ENCODE results near the gene ADAM10. TPM values are rescaled to one million over a fixed set of nuclear protein-coding genes. Genes with fewer than 3 reads are reported as not detected.

Gene ADAM10
- total RNA-seq, 1 donor from 2014 or later, result 287 TPM

DNA sequence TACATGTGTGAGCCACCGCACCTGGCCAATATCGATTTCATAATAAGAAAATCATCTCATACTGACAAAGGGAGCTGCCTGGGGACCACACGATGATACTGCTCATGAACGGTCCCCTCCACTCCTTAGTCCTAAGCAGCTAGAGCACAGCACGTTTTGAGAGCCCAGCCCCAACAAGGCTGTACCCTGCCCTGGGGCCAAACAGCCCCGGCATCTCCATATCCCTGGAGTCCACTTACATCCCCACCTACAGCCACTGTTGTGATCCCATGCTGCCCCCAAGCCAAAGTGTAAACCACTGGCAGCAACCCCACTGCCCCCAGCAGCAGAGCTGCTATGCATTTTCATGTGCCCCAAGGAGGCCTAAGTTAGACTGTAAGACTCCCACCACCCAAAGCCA is 52.8 kb downstream of the ADAM10 start:
- H3K9me3 Mint-ChIP-seq (ENCODE audit: unreplicated experiment), result no peaks in the 10 kb centered on the region
- H3K27ac Mint-ChIP-seq (ENCODE audit: unreplicated experiment), result peak overlapping the region; percentile 24
- no peak overlapping the region for H3K4me3 Mint-ChIP-seq (ENCODE audit: unreplicated experiment)
- TF ChIP-seq, protein P1, sequence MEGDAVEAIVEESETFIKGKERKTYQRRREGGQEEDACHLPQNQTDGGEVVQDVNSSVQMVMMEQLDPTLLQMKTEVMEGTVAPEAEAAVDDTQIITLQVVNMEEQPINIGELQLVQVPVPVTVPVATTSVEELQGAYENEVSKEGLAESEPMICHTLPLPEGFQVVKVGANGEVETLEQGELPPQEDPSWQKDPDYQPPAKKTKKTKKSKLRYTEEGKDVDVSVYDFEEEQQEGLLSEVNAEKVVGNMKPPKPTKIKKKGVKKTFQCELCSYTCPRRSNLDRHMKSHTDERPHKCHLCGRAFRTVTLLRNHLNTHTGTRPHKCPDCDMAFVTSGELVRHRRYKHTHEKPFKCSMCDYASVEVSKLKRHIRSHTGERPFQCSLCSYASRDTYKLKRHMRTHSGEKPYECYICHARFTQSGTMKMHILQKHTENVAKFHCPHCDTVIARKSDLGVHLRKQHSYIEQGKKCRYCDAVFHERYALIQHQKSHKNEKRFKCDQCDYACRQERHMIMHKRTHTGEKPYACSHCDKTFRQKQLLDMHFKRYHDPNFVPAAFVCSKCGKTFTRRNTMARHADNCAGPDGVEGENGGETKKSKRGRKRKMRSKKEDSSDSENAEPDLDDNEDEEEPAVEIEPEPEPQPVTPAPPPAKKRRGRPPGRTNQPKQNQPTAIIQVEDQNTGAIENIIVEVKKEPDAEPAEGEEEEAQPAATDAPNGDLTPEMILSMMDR (IDR thresholded peaks at IDR 0.05; ENCODE audit: unreplicated experiment), result no peak
- H3K36me3 Mint-ChIP-seq (ENCODE audit: low read depth, unreplicated experiment), result peaks cover 18% of the 10 kb centered on the region
- no peak for DNase-seq (ENCODE audit: low spot score)
- H3K27me3 Mint-ChIP-seq (ENCODE audit: unreplicated experiment), result no peaks in the 10 kb centered on the region
- H3K4me1 Mint-ChIP-seq (ENCODE audit: unreplicated experiment), result peaks cover 7% of the 10 kb centered on the region

DNA sequence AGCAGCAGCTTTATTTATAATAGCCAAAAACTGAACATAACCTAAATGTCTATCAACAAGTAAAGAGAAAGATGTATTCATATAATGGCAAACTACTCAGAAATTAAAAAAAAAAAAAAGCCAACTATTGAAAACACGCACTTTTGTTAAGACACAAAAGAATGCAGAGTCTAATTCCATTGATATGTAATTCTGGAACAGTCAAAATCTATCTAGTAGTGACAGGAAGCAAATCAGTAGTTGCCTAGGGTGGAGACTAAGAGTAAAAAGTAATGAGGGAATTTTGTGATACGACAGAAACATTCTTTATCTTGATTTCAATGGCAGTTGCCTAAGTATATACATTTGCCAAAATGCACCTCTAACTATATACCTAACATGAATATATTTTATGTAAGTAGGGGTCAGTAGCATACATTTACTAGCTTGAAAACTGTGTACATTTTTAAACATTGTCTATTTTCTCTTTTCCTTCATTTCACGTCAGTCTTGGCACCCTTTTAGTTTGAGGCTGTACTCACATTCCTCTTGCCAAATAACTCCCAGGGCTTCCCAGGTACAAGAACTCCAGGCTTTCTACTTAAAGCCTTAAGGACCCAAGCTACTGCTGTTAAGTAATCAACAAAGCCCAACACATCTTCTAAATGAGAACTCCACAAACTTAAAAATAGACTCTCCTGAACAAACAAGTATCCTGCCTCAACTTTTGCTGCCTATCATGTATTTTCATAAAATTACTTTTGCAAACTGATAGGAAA is 54.7 kb downstream of the ADAM10 start:
- Mint-ChIP-seq H3K4me1 (ENCODE audit: unreplicated experiment) (peaks cover 23% of the 10 kb centered on the region), H3K4me3 (ENCODE audit: unreplicated experiment) (no peak overlapping the region), H3K36me3 (ENCODE audit: low read depth, unreplicated experiment) (peaks cover 16% of the 10 kb centered on the region), H3K27me3 (ENCODE audit: unreplicated experiment) (peaks cover 1% of the 10 kb centered on the region), H3K27ac (ENCODE audit: unreplicated experiment) (no peak overlapping the region), H3K9me3 (ENCODE audit: unreplicated experiment) (no peaks in the 10 kb centered on the region)
- TF ChIP-seq, protein P1 (IDR thresholded peaks at IDR 0.05; ENCODE audit: unreplicated experiment), result no peak
- no peak for DNase-seq (ENCODE audit: low spot score)

DNA sequence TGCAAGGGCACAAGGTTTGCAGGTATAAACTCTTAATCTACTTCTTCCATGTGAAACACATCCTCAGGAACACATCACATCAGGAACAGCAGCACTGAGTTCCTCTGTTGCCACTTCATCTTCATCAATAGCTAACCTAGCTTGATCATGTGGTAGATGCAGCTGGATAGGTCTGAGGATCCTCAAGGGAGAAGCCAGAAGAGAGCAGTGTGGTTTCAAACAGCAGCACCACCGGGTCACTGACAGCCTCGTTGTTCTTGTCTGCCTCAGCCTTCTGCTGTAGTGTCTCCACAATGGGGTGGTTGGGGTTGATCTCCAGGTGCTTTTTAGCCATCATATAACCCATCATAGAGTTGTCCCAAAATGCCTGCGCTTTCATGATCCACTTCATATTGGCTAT is 58.8 kb downstream of the ADAM10 start:
- no peak overlapping the region for H3K27ac Mint-ChIP-seq (ENCODE audit: unreplicated experiment)
- H3K4me3 Mint-ChIP-seq (ENCODE audit: unreplicated experiment), result no peak overlapping the region
- H3K36me3 Mint-ChIP-seq (ENCODE audit: low read depth, unreplicated experiment), result peaks cover 10% of the 10 kb centered on the region
- H3K27me3 Mint-ChIP-seq (ENCODE audit: unreplicated experiment), result peaks cover 1% of the 10 kb centered on the region
- H3K9me3 Mint-ChIP-seq (ENCODE audit: unreplicated experiment), result no peaks in the 10 kb centered on the region
- no peak for DNase-seq (ENCODE audit: low spot score)
- peaks cover 21% of the 10 kb centered on the region for H3K4me1 Mint-ChIP-seq (ENCODE audit: unreplicated experiment)
- TF ChIP-seq, protein P1 (IDR thresholded peaks at IDR 0.05; ENCODE audit: unreplicated experiment), result no peak

DNA sequence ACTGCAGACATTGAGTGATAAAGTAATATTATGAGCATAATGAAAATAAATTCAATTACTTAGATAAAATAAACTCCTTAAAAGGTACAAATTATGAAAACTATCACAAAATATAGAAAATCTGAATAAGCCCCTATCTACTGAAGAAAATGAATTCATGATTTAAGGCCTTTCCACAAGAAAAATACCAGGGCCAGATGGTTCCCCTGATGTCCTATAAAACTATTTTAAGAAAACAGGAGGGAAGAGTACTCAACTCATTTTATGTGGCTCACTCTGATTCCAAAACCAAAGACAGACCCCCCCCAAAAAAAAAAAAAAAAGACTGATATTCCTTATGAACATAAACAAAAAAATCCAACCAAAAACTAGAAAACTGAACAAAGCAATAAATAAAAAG is 59.9 kb downstream of the ADAM10 start:
- TF ChIP-seq, protein P1 (IDR thresholded peaks at IDR 0.05; ENCODE audit: unreplicated experiment), result no peak
- Mint-ChIP-seq H3K36me3 (ENCODE audit: low read depth, unreplicated experiment) (peaks cover 10% of the 10 kb centered on the region), H3K9me3 (ENCODE audit: unreplicated experiment) (no peaks in the 10 kb centered on the region), H3K27me3 (ENCODE audit: unreplicated experiment) (peaks cover 1% of the 10 kb centered on the region), H3K4me1 (ENCODE audit: unreplicated experiment) (peaks cover 18% of the 10 kb centered on the region), H3K27ac (ENCODE audit: unreplicated experiment) (no peak overlapping the region), H3K4me3 (ENCODE audit: unreplicated experiment) (no peak overlapping the region)
- no peak for DNase-seq (ENCODE audit: low spot score)

DNA sequence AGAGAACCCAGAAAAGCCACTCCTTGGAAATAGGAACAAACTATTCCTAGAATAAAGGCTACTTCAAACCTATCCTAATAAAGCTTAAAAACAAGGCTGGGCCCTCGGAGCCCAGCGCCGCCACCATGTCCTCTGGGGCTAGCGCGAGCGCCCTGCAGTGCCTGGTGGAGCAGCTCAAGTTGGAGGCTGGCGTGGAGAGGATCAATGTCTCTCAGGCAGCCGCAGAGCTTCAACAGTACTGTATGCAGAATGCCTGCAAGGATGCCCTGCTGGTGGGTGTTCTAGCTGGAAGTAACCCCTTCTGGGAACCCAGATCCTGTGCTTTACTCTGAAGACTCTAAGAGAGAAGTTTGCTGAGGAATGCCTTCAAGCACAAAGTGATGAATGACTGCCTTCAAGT is 63.2 kb downstream of the ADAM10 start:
- no peak overlapping the region for H3K4me3 Mint-ChIP-seq (ENCODE audit: unreplicated experiment)
- H3K27me3 Mint-ChIP-seq (ENCODE audit: unreplicated experiment), result peaks cover 1% of the 10 kb centered on the region
- H3K27ac Mint-ChIP-seq (ENCODE audit: unreplicated experiment), result no peak overlapping the region
- peaks cover 4% of the 10 kb centered on the region for H3K36me3 Mint-ChIP-seq (ENCODE audit: low read depth, unreplicated experiment)
- H3K9me3 Mint-ChIP-seq (ENCODE audit: unreplicated experiment), result no peaks in the 10 kb centered on the region
- DNase-seq (ENCODE audit: low spot score), result no peak
- peaks cover 34% of the 10 kb centered on the region for H3K4me1 Mint-ChIP-seq (ENCODE audit: unreplicated experiment)
- TF ChIP-seq, protein P1 (IDR thresholded peaks at IDR 0.05; ENCODE audit: unreplicated experiment), result no peak

Data from endothelial cell (in vitro differentiated cells).